ENCODE results near the gene MND1.

DNA sequence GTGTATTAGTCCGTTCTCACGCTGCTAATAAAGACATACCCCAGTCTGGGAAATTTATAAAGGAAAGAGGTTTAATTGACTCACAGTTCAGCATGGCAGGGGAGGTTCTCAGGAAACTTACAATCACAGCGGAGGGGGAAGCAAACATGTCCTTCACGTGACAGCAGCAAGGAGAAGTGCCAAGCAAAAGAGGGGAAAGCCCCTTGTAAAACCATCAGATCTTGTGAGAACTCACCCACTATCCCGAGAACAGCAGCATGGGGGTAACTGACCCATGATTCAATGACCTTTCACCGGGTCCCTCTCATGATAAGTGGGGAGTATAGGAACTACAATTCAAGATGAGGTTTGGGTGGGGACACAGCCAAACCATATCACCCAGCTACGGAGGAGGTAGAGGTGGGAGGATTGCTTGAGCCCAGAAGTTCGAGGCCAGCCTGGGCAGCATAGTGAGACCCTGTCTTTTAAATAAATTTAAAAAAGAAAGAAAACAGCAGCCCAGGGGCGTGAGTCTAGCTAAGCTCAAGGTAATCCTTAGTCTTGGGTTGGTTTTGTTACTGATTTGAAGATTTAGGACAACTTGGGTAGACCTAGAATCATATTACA lies 75.3 kb downstream of the MND1 start:
- TF ChIP-seq POLR2AphosphoS5 (IDR thresholded peaks at IDR 0.05; ENCODE audit: low read depth, low read length) (no peak), TAF1 (IDR thresholded peaks at IDR 0.05; ENCODE audit: borderline replicate concordance, insufficient read depth, low read length) (no peak)
- TF ChIP-seq, protein P1, sequence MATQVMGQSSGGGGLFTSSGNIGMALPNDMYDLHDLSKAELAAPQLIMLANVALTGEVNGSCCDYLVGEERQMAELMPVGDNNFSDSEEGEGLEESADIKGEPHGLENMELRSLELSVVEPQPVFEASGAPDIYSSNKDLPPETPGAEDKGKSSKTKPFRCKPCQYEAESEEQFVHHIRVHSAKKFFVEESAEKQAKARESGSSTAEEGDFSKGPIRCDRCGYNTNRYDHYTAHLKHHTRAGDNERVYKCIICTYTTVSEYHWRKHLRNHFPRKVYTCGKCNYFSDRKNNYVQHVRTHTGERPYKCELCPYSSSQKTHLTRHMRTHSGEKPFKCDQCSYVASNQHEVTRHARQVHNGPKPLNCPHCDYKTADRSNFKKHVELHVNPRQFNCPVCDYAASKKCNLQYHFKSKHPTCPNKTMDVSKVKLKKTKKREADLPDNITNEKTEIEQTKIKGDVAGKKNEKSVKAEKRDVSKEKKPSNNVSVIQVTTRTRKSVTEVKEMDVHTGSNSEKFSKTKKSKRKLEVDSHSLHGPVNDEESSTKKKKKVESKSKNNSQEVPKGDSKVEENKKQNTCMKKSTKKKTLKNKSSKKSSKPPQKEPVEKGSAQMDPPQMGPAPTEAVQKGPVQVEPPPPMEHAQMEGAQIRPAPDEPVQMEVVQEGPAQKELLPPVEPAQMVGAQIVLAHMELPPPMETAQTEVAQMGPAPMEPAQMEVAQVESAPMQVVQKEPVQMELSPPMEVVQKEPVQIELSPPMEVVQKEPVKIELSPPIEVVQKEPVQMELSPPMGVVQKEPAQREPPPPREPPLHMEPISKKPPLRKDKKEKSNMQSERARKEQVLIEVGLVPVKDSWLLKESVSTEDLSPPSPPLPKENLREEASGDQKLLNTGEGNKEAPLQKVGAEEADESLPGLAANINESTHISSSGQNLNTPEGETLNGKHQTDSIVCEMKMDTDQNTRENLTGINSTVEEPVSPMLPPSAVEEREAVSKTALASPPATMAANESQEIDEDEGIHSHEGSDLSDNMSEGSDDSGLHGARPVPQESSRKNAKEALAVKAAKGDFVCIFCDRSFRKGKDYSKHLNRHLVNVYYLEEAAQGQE (IDR thresholded peaks at IDR 0.05; ENCODE audit: insufficient read depth in 1 of 2, low read depth in 2 of 2, low read length in 2 of 2), result no peak
